CD14-positive monocyte (primary cell): ENCODE results near the gene AP1S1. TPM values are rescaled to one million over a fixed set of nuclear protein-coding genes. Genes with fewer than 3 reads are reported as not detected.

ENCODE experiments used
- DNase-seq, 3 donors: peaks; one replicate each; pipeline ENCODE4 v3.0.0-alpha.2; 2011 to 2022
- H2AFZ ChIP-seq: 2 replicates; pipeline ENCODE4 v1.6.0; 2012; ENCODE audit warnings: mild to moderate bottlenecking, low read depth, low read length, inconsistent platforms; ENCODE audit not compliant: insufficient read depth, poor library complexity, severe bottlenecking
- H3K27ac ChIP-seq, 2 donors: 1 replicate in 1 of 2; 2 replicates in 1 of 2; pipeline ENCODE4 v1.5.1; 2012 to 2013; ENCODE audit warnings: low read length in 2 of 2, control low read depth in 1 of 2, inconsistent platforms in 1 of 2, low read depth in 1 of 2, mild to moderate bottlenecking in 1 of 2
- H3K27me3 ChIP-seq, 2 donors: one replicate each; pipeline versions ENCODE4 v1.6.0 to v1.6.1; 2011 to 2013; ENCODE audit warnings: low read length in 2 of 2; ENCODE audit not compliant: control insufficient read depth in 2 of 2, insufficient read depth in 2 of 2
- H3K36me3 ChIP-seq, 2 donors: replicated peaks in 1 of 2; 1 replicate in 1 of 2; 2 replicates in 1 of 2; pipeline versions ENCODE4 v1.5.1 to v1.6.1; 2012 to 2013; ENCODE audit warnings: low read length in 2 of 2, control low read depth in 1 of 2, inconsistent platforms in 1 of 2, mild to moderate bottlenecking in 1 of 2; ENCODE audit not compliant: insufficient read depth in 2 of 2, control insufficient read depth in 1 of 2
- H3K4me1 ChIP-seq, 2 donors: 1 replicate in 1 of 2; 2 replicates in 1 of 2; pipeline versions ENCODE4 v1.5.1 to v1.6.1; 2012 to 2013; ENCODE audit warnings: low read length in 2 of 2, control low read depth in 1 of 2, inconsistent platforms in 1 of 2, mild to moderate bottlenecking in 1 of 2, moderate library complexity in 1 of 2; ENCODE audit not compliant: insufficient read depth in 2 of 2, control insufficient read depth in 1 of 2
- H3K4me2 ChIP-seq: replicated peaks from 2 replicates; pipeline ENCODE3; 2012; ENCODE audit warnings: low read length, moderate library complexity, mild to moderate bottlenecking; ENCODE audit not compliant: poor library complexity, severe bottlenecking; ENCODE audit errors: extremely low read depth
- H3K4me3 ChIP-seq, 3 experiments: fragments of 200-600 bp in 1 of 3; sonication (generic) in 1 of 3; replicated peaks in 1 of 3; 1 replicate in 2 of 3; 2 replicates in 1 of 3; pipeline ENCODE4 v1.5.1; 2011 to 2013; ENCODE audit warnings: low read length in 3 of 3, mild to moderate bottlenecking in 3 of 3, control low read depth in 2 of 3, low read depth in 2 of 3, inconsistent platforms in 1 of 3, moderate library complexity in 1 of 3
- H3K79me2 ChIP-seq: 2 replicates; pipeline ENCODE4 v1.6.0; 2012; ENCODE audit warnings: mild to moderate bottlenecking, control low read depth, inconsistent platforms, low read length, moderate library complexity; ENCODE audit not compliant: insufficient read depth
- H3K9ac ChIP-seq: 2 replicates; pipeline ENCODE4 v1.6.0; 2017; ENCODE audit warnings: low read length, mild to moderate bottlenecking; ENCODE audit not compliant: insufficient read depth, poor library complexity, severe bottlenecking
- H3K9me3 ChIP-seq, 2 donors: replicated peaks in 1 of 2; 1 replicate in 1 of 2; 2 replicates in 1 of 2; pipeline versions ENCODE4 v1.5.1 to v1.6.1; 2012 to 2013; ENCODE audit warnings: low read length in 2 of 2, control low read depth in 1 of 2; ENCODE audit not compliant: control insufficient read depth in 1 of 2, insufficient read depth in 1 of 2
- H4K20me1 ChIP-seq: 2 replicates; pipeline ENCODE4 v1.6.0; 2012; ENCODE audit warnings: mild to moderate bottlenecking, low read length, control low read depth, moderate library complexity; ENCODE audit not compliant: insufficient read depth
- H3K27ac Mint-ChIP-seq, 7 donors: one replicate each; pipeline ENCODE4 v1.8.0; 2020; ENCODE audit warnings: mild to moderate bottlenecking in 7 of 7, mixed read lengths in 7 of 7, moderate library complexity in 6 of 7, inconsistent platforms in 2 of 7
- H3K27me3 Mint-ChIP-seq, 3 donors: one replicate each; pipeline ENCODE4 v1.8.0; 2021 to 2022; ENCODE audit warnings: low read depth in 3 of 3, mild to moderate bottlenecking in 3 of 3, mixed read lengths in 3 of 3, moderate library complexity in 3 of 3, inconsistent platforms in 1 of 3
- H3K36me3 Mint-ChIP-seq, 2 donors: one replicate each; pipeline ENCODE4 v1.8.0; 2020; ENCODE audit warnings: mixed read lengths in 2 of 2, inconsistent platforms in 1 of 2, mild to moderate bottlenecking in 1 of 2
- H3K4me1 Mint-ChIP-seq: one replicate; pipeline ENCODE4 v1.8.0; 2020; ENCODE audit warnings: mild to moderate bottlenecking, mixed read lengths
- H3K4me3 Mint-ChIP-seq, 2 donors: one replicate each; pipeline ENCODE4 v1.8.0; 2020; ENCODE audit warnings: mild to moderate bottlenecking in 2 of 2, mixed read lengths in 2 of 2, moderate library complexity in 1 of 2
- H3K9me3 Mint-ChIP-seq, 7 donors: one replicate each; pipeline ENCODE4 v1.8.0; 2020 to 2022; ENCODE audit warnings: mixed read lengths in 7 of 7, mild to moderate bottlenecking in 6 of 7, moderate library complexity in 6 of 7, inconsistent platforms in 2 of 7
- WGBS: methylation state at CpG from one replicate; pipeline ENCODE4 v1.1.5; 2013; ENCODE audit warnings: missing lambda C conversion rate; ENCODE audit not compliant: insufficient coverage; 5-methylcytosine and 5-hydroxymethylcytosine counted together
- intact Hi-C, 2 donors: fragments of 100-400 bp; cut with micrococcal nuclease; formaldehyde crosslinking; loops; one replicate each; pipeline versions ENCODE4 v1.15.0 to v1.15.1; 2023
- polyA plus RNA-seq, 3 donors: library from polyadenylated mRNA; depleted of rRNA in 1 of 3; unstranded in 2 of 3; stranded (reverse) in 1 of 3; fragments of 300-500 nt in 2 of 3; fragments of >200 nt in 1 of 3; fragmentation: Illumina TruSeq in 2 of 3; gene quantifications; 1 replicate in 2 of 3; 2 replicates in 1 of 3; pipeline ENCODE4 v1.2.3, GENCODE V29; 2012 to 2021
- TF ChIP-seq, protein P1 (sequence below): fragments of 200-600 bp; IDR thresholded peaks from one replicate; pipeline ENCODE4 v1.8.0; 2022; ENCODE audit warnings: antibody characterized with exemption, mild to moderate bottlenecking

The AP1S1 gene
- polyA plus RNA-seq, 3 donors = 10.1 to 21.3 (median 10.9) TPM

DNA sequence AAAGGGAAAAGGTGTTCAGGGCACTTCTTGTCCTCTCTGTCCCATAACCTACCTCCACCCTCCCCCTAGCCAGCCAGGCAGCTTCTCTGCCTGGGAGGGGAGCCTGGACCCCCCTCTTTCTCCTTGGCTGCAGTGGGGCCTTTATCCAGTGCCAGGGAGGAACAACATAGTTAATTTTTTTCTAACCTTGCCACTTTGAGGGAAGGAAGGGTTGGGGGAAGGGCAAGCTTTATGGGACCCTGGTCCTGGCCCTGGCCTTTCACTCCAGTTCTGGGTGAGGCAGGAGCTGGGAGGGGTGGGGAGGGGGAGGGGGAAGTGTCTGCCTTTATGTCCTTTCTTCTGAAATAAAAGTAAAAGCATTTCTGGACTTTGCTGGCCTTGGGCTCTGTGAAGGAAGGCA is 6.6 kb downstream of the AP1S1 start:
- Histone ChIP-seq H3K4me2 (no peak overlapping the region), H3K27me3 (peaks cover 23 to 40% of the 10 kb centered on the region in 2 donors), H3K36me3 (peaks cover 9 to 17% of the 10 kb centered on the region in 2 donors), H4K20me1 (peaks cover 12% of the 10 kb centered on the region), H3K9me3 (peaks cover 6 to 16% of the 10 kb centered on the region in 2 donors), H3K9ac (no peak overlapping the region), H3K79me2 (no peaks in the 10 kb centered on the region), H2AFZ (no peak overlapping the region), H3K4me3 (no peak overlapping the region), H3K27ac (no peak overlapping the region), H3K4me1 (peaks cover 12 to 27% of the 10 kb centered on the region in 2 donors)
- intact Hi-C loops = no loop called here
- Mint-ChIP-seq H3K9me3 (peaks cover 2 to 29% (median 13%) of the 10 kb centered on the region in 7 donors), H3K4me3 (no peak overlapping the region), H3K36me3 (peaks cover 39 to 54% of the 10 kb centered on the region in 2 donors), H3K27me3 (peaks cover 39 to 47% (median 47%) of the 10 kb centered on the region in 3 donors), H3K4me1 (peaks cover 11% of the 10 kb centered on the region), H3K27ac (no peak overlapping the region)
- DNase-seq = no peak
- TF ChIP-seq, protein P1, sequence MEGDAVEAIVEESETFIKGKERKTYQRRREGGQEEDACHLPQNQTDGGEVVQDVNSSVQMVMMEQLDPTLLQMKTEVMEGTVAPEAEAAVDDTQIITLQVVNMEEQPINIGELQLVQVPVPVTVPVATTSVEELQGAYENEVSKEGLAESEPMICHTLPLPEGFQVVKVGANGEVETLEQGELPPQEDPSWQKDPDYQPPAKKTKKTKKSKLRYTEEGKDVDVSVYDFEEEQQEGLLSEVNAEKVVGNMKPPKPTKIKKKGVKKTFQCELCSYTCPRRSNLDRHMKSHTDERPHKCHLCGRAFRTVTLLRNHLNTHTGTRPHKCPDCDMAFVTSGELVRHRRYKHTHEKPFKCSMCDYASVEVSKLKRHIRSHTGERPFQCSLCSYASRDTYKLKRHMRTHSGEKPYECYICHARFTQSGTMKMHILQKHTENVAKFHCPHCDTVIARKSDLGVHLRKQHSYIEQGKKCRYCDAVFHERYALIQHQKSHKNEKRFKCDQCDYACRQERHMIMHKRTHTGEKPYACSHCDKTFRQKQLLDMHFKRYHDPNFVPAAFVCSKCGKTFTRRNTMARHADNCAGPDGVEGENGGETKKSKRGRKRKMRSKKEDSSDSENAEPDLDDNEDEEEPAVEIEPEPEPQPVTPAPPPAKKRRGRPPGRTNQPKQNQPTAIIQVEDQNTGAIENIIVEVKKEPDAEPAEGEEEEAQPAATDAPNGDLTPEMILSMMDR = no peak

DNA sequence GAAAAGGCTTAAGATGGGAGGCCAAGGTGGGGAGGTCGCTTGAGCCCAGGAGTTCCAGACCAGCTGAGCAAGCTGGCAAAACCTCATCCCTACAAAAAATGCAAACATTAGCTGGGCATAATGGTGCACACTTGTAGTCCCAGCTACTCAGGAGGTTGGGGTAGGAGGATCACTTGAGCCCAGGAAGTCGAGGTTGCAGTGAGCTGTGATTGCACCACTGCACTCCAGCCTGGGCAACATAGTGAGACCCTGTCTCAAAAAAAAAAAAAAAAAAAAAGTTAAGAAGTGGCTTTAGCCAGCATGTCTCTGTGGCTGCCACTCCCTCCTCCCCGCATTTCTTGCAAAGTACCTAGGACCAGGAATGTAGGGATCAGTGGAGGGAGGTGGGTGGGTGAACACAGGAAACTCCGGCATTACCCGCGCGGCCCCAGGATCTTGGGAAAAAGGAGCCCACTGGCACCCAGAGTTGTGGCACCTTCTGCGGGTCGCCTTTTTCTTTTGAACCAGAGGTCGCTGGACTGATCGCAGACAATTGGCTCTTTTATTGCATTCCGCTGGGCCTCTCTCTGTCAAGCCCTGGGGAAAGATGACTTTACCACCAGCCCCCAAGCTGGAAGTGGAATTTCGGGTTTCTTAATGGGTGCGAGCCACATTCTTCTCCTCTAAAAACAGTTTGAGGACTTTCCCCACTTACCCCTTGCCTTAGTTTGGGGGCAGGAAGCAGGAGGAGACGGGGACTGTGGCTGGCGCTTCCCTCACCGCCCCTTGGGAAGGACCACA is 7.6 kb downstream of the AP1S1 start:
- WGBS = 89% methylated on average over 10 of the region's 17 CpGs
- Histone ChIP-seq H3K27me3 (peaks cover 27 to 48% of the 10 kb centered on the region in 2 donors), H3K9me3 (peaks cover 6 to 18% of the 10 kb centered on the region in 2 donors), H3K4me3 (no peak overlapping the region), H3K36me3 (peaks cover 9 to 17% of the 10 kb centered on the region in 2 donors), H3K9ac (no peak overlapping the region), H3K4me2 (no peak overlapping the region), H2AFZ (no peak overlapping the region), H3K4me1 (peaks cover 14 to 30% of the 10 kb centered on the region in 2 donors), H3K79me2 (no peaks in the 10 kb centered on the region), H4K20me1 (peaks cover 14% of the 10 kb centered on the region), H3K27ac (no peak overlapping the region)
- TF ChIP-seq, protein P1 = no peak
- peaks cover 2 to 30% (median 13%) of the 10 kb centered on the region in 7 donors for H3K9me3 Mint-ChIP-seq
- no peak for DNase-seq
- peak overlapping the region in 1 of 2 donors; percentile 86 for H3K4me3 Mint-ChIP-seq
- peaks cover 37 to 52% of the 10 kb centered on the region in 2 donors for H3K36me3 Mint-ChIP-seq
- no peak overlapping the region for H3K27ac Mint-ChIP-seq
- peaks cover 48 to 57% (median 57%) of the 10 kb centered on the region in 3 donors for H3K27me3 Mint-ChIP-seq
- intact Hi-C loops = no loop called here
- peaks cover 16% of the 10 kb centered on the region for H3K4me1 Mint-ChIP-seq
